Measurements from ENCODE around the gene AKAP13. TPM values are rescaled to one million over a fixed set of nuclear protein-coding genes. Genes with fewer than 3 reads are reported as not detected.
A peak's percentile ranks its signal among the peaks of the same experiment; 100 is the strongest.

The AKAP13 gene
- total and polyA plus RNA-seq, 5 experiments from 2014 or later: 113 to 244 (median 131) TPM

GRCh38 chr15:85500060-85500708 lies 119.8 kb downstream of the AKAP13 start:
- peaks cover 0 to 5% (median 0%) of the 10 kb centered on the region in 3 donors for H3K36me3 Mint-ChIP-seq
- H3K4me1 Mint-ChIP-seq: peaks cover 50 to 97% (median 92%) of the 10 kb centered on the region in 4 donors
- H3K27ac Mint-ChIP-seq: peak overlapping the region in 8 of 10 donors; percentile 3 to 81 (median 52)
- ATAC-seq (peak; percentile 42 to 74), DNase-seq (no peak)
- H3K4me3 Mint-ChIP-seq: peak overlapping the region in 4 of 10 donors; percentile 2 to 43 (median 27)
- H3K9me3 Mint-ChIP-seq: no peaks in the 10 kb centered on the region
- POLR2A ChIA-PET: no interaction called here
- no peaks in the 10 kb centered on the region for H3K27me3 Mint-ChIP-seq

DNA sequence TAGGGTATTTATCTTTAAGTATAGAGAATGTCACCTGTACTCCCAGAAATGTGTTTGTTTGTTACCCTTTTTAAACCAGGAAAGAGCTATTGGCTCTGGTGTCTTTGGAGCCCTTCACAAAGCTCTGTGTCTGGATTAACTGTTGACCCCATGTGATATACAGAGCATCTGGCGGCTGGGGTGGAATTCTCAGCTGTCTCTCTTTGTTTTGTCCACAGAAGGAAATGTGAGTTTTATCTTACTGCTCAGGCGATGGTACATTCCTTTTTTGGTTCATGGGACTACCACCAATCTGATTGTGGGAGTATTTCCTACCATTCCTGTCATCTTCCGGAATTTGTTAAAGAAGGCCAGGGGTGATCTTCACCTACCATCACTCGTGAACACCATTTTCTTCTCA lies 120.3 kb downstream of the AKAP13 start:
- Mint-ChIP-seq H3K9me3 (no peaks in the 10 kb centered on the region), H3K4me3 (peak overlapping the region in 1 of 10 donors; percentile 37), H3K36me3 (peaks cover 0 to 5% (median 0%) of the 10 kb centered on the region in 3 donors), H3K4me1 (peaks cover 46 to 95% (median 89%) of the 10 kb centered on the region in 4 donors), H3K27ac (peak overlapping the region in 6 of 10 donors; percentile 3 to 81 (median 50)), H3K27me3 (no peaks in the 10 kb centered on the region)
- ATAC-seq (no peak), DNase-seq (no peak)
- POLR2A ChIA-PET: no interaction called here

DNA sequence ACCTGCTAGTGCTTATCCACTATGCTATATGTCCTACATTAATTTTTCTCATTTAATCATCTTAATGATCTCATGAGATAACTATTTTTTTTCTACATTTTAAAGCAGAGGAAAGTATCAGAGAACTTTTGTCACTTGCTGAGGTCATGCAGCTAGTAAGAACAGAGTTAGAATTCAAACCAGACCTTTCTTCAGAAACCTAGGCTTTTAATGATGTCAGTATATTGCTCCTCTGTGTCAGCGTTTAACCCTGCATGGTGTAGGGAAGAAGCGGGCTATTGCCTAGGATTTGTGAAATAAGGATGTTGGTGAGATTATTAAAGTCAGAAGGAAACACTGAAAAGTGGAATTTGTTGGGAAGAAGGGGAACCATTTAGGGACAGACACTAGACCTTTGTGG lies 121.2 kb downstream of the AKAP13 start:
- no peaks in the 10 kb centered on the region for H3K27me3 Mint-ChIP-seq
- H3K4me3 Mint-ChIP-seq: peak overlapping the region in 3 of 10 donors; percentile 2 to 37 (median 31)
- ATAC-seq: no peak
- DNase-seq: no peak
- H3K36me3 Mint-ChIP-seq: peaks cover 0 to 5% (median 0%) of the 10 kb centered on the region in 3 donors
- H3K9me3 Mint-ChIP-seq: no peaks in the 10 kb centered on the region
- POLR2A ChIA-PET: no interaction called here
- H3K27ac Mint-ChIP-seq: peak overlapping the region in 8 of 10 donors; percentile 6 to 84 (median 50)
- peaks cover 44 to 92% (median 89%) of the 10 kb centered on the region in 4 donors for H3K4me1 Mint-ChIP-seq

DNA sequence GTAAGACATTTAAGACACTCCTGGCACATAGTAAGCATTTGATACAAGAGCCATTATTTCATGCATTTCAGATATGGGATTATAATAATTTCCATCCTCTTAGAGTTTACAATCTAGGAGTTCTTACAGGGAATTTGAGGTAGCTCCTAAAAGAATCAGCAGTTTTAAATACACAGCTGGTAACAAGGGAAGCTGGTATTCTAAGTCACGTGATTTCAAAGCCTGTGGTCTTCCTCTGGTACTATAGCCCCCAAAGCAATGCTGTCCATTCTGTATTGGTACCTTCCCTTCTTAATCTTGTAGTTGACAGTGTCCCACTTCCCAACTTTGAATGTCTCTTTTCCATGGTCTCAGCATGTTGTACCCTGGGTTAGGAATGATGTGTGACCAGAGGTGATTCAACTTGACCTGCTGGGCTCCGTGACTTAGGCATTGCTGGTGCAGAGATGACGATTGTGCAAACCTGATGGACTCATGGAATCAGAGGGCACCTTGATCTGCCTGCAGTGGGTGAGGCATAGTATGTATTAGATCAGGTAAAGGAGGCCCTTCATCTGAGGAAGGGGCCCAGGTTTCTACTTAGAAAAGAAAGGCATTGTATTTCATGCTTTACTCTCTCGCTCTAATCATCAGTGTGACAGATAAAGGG lies 122.9 kb downstream of the AKAP13 start:
- Mint-ChIP-seq H3K27ac (peak overlapping the region in 9 of 10 donors; percentile 14 to 77 (median 60)), H3K9me3 (no peaks in the 10 kb centered on the region), H3K4me1 (peaks cover 36 to 89% (median 84%) of the 10 kb centered on the region in 4 donors), H3K36me3 (peaks cover 0 to 2% (median 0%) of the 10 kb centered on the region in 3 donors), H3K27me3 (no peaks in the 10 kb centered on the region), H3K4me3 (peak overlapping the region in 3 of 10 donors; percentile 0 to 38 (median 14))
- DNase-seq (no peak), ATAC-seq (no peak)
- POLR2A ChIA-PET: no interaction called here

GRCh38 chr15:85504749-85505676 lies 124.6 kb downstream of the AKAP13 start:
- no peak overlapping the region for H3K4me3 Mint-ChIP-seq
- peaks cover 26 to 87% (median 78%) of the 10 kb centered on the region in 4 donors for H3K4me1 Mint-ChIP-seq
- H3K36me3 Mint-ChIP-seq: peaks cover 0 to 6% (median 0%) of the 10 kb centered on the region in 3 donors
- peak overlapping the region in 7 of 10 donors; percentile 1 to 71 (median 44) for H3K27ac Mint-ChIP-seq
- peak in 8 of 10 donors; percentile 25 to 64 (median 40) for DNase-seq
- ATAC-seq: peak; percentile 46 to 57
- POLR2A ChIA-PET: no interaction called here
- H3K9me3 Mint-ChIP-seq: no peaks in the 10 kb centered on the region
- no peaks in the 10 kb centered on the region for H3K27me3 Mint-ChIP-seq

- Mint-ChIP-seq H3K36me3 (peaks cover 0 to 6% (median 0%) of the 10 kb centered on the region in 3 donors), H3K9me3 (no peaks in the 10 kb centered on the region), H3K4me3 (no peak overlapping the region), H3K4me1 (peaks cover 29 to 83% (median 72%) of the 10 kb centered on the region in 4 donors), H3K27ac (peak overlapping the region in 3 of 10 donors; percentile 2 to 35 (median 8)), H3K27me3 (no peaks in the 10 kb centered on the region)
- POLR2A ChIA-PET: interaction anchor here (0.6 kb wide), 1 partner anchor 53 kb away, joined by 3 read pairs; no protein-coding TSS in a partner anchor
- DNase-seq (no peak), ATAC-seq (no peak)
These were observed 126.7 kb downstream of the AKAP13 start for GRCh38 chr15:85507114-85507513.

DNA sequence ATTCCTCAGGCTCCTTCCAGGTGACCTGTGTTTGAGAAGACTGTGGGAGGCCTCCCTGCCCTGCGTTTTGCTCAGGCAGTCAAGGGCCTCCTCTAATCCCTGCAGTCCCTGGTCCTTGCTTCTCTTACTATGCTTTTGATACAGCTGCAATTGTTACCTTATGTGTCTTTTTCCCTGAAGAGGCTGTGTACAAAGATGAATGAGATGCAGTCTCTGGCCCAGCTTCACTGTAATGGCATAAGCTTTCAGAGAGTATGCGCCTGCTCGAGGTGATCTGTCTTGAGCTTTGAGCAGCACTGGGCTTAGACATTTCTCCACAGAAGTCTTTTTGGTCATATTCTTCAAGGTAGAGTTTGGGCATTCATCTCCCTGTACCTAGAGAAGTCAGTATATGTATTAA lies 129.6 kb downstream of the AKAP13 start:
- ATAC-seq: no peak
- H3K4me3 Mint-ChIP-seq: peak overlapping the region in 1 of 10 donors; percentile 5
- peak overlapping the region in 1 of 10 donors; percentile 43 for H3K27ac Mint-ChIP-seq
- POLR2A ChIA-PET: interaction anchor here (1.2 kb wide), 1 partner anchor 16 kb away, joined by 3 read pairs; no protein-coding TSS in a partner anchor
- no peaks in the 10 kb centered on the region for H3K9me3 Mint-ChIP-seq
- H3K4me1 Mint-ChIP-seq: peaks cover 29 to 81% (median 73%) of the 10 kb centered on the region in 4 donors
- H3K27me3 Mint-ChIP-seq: no peaks in the 10 kb centered on the region
- DNase-seq: no peak
- peaks cover 0 to 4% (median 0%) of the 10 kb centered on the region in 3 donors for H3K36me3 Mint-ChIP-seq

GRCh38 chr15:85514413-85514812 lies 134.0 kb downstream of the AKAP13 start:
- Mint-ChIP-seq H3K27ac (peak overlapping the region in 2 of 10 donors; percentile 19 to 26), H3K4me1 (peaks cover 37 to 80% (median 74%) of the 10 kb centered on the region in 4 donors), H3K4me3 (no peak overlapping the region), H3K9me3 (no peaks in the 10 kb centered on the region), H3K27me3 (no peaks in the 10 kb centered on the region), H3K36me3 (no peaks in the 10 kb centered on the region)
- POLR2A ChIA-PET: no interaction called here
- ATAC-seq (no peak), DNase-seq (no peak)

DNA sequence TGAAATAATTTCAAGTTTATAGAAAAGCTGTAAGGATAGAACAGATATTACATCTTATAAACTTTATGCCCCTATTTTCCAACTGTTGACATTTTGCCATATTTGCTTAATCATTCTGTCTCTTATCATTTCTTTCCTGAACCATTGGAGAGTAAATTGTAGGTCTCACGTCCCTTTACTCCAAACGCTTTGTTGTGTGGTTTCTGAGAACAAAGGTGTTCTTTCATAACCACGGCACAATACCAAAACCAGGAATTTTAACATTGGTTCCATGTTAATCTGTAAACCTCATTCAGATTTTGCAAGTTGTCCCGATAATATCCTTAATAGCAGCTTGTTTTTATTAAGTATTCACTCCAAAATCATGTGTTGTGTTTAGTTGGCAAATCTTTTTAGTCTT lies 134.8 kb downstream of the AKAP13 start:
- DNase-seq: no peak
- peaks cover 35 to 77% (median 69%) of the 10 kb centered on the region in 4 donors for H3K4me1 Mint-ChIP-seq
- peak overlapping the region in 2 of 10 donors; percentile 16 to 33 for H3K27ac Mint-ChIP-seq
- H3K9me3 Mint-ChIP-seq: no peaks in the 10 kb centered on the region
- no peaks in the 10 kb centered on the region for H3K27me3 Mint-ChIP-seq
- no peak for ATAC-seq
- POLR2A ChIA-PET: no interaction called here
- no peaks in the 10 kb centered on the region for H3K36me3 Mint-ChIP-seq
- peak overlapping the region in 1 of 10 donors; percentile 34 for H3K4me3 Mint-ChIP-seq

GRCh38 chr15:85517086-85517485 lies 136.7 kb downstream of the AKAP13 start:
- no peak for DNase-seq
- H3K4me1 Mint-ChIP-seq: peaks cover 31 to 80% (median 65%) of the 10 kb centered on the region in 4 donors
- H3K27ac Mint-ChIP-seq: peak overlapping the region in 3 of 10 donors; percentile 10 to 86 (median 22)
- no peaks in the 10 kb centered on the region for H3K9me3 Mint-ChIP-seq
- no peak for ATAC-seq
- peaks cover 0 to 17% (median 0%) of the 10 kb centered on the region in 3 donors for H3K36me3 Mint-ChIP-seq
- no peaks in the 10 kb centered on the region for H3K27me3 Mint-ChIP-seq
- POLR2A ChIA-PET: no interaction called here
- peak overlapping the region in 1 of 10 donors; percentile 19 for H3K4me3 Mint-ChIP-seq

GRCh38 chr15:85518979-85519761 lies 138.8 kb downstream of the AKAP13 start:
- H3K27ac Mint-ChIP-seq: peak overlapping the region in 3 of 10 donors; percentile 3 to 33 (median 14)
- H3K4me3 Mint-ChIP-seq: no peak overlapping the region
- H3K36me3 Mint-ChIP-seq: peaks cover 0 to 31% (median 3%) of the 10 kb centered on the region in 3 donors
- no peaks in the 10 kb centered on the region for H3K27me3 Mint-ChIP-seq
- no peaks in the 10 kb centered on the region for H3K9me3 Mint-ChIP-seq
- peaks cover 23 to 64% (median 54%) of the 10 kb centered on the region in 4 donors for H3K4me1 Mint-ChIP-seq
- POLR2A ChIA-PET: no interaction called here
- DNase-seq (no peak), ATAC-seq (no peak)
